GM12891 (cell line): ENCODE results near the gene NDUFS7.

Source experiments
- POLR2A ChIP-seq: IDR thresholded peaks from 2 replicates; pipeline ENCODE4 v1.6.1; 2011; ENCODE audit warnings: low read depth, low read length, control low read depth
- POLR2AphosphoS5 ChIP-seq: IDR thresholded peaks from 2 replicates; pipeline ENCODE4 v1.6.1; 2011; ENCODE audit warnings: low read depth, low read length, control low read depth

GRCh38 chr19:1377176-1377964 is 6.3 kb upstream of the NDUFS7 start:
- TF ChIP-seq POLR2AphosphoS5 = no peak
- no peak for TF ChIP-seq POLR2A
